ENCODE data around the gene RHOT2. TPM values are rescaled to one million over a fixed set of nuclear protein-coding genes. Genes with fewer than 3 reads are reported as not detected.

Gene RHOT2
- total and polyA plus RNA-seq, 9 of the 15 experiments (the other 6 are each of a cell fraction or from before 2014, with no cell fraction given) = 5.0 to 373 (median 112) TPM

DNA sequence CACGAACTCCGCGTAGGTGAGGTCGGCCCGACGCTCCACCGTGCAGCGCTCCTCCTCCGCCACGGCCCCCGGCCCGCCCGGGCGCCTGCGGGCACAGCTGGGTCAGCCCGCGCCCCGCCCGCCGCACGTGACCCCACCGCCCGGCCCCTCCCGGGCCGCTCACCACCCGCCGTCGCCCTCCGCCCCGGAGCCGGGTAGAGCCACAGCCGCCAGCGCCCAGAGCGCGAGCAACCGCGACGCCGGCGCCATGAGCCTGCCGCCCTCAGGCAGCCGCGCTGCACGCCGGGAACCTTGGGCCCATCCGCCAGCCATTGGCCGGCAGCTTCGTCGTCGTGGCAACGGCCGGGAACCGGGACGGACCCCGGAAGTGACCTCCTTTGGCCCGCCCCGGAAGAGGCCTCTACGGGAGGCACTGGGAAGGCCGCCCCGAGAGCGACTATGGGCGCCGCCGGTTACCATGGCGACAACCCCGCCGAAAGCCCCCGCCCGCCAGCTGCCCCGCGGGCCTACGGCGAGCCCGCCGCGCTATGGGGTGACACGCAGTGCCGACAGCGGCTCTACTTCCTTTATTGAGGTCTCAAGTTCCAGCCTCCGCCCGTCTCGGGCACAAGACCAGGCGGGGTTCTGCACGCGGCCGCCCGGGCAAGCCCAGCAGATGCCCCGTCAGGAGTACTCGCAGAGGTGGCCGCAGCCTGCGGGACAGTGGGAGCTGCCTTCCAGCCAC is 16.3 kb downstream of the RHOT2 start, which contains the start of gene JMJD8 (continued):
- TF ChIP-seq NFIX (CRISPR knock-in tag; IDR thresholded peaks at IDR 0.05; ENCODE audit: low read depth) (no peak), PTBP1 (IDR thresholded peaks at IDR 0.05; ENCODE audit: low read depth, low read length) (no peak), CCAR2 (IDR thresholded peaks at IDR 0.05; ENCODE audit: low read depth, low read length) (no peak), MXI1 (IDR thresholded peaks at IDR 0.05; ENCODE audit: low read depth, low read length) (peak; percentile 94), EHMT2 (IDR thresholded peaks at IDR 0.05) (no peak), TCFL5 (CRISPR knock-in tag; conservative IDR thresholded peaks at IDR 0.05) (no peak), HCFC1 (IDR thresholded peaks at IDR 0.05; ENCODE audit: low read depth, low read length) (peak; percentile 71), SETDB1 (IDR thresholded peaks at IDR 0.05; ENCODE audit: low read length) (no peak), MIER1 (IDR thresholded peaks at IDR 0.05; ENCODE audit: low read depth) (no peak), PYGO2 (tag; IDR thresholded peaks at IDR 0.05) (no peak), MYBL2 (IDR thresholded peaks at IDR 0.05; ENCODE audit: low read depth) (no peak), MYBL2 (CRISPR knock-in tag; IDR thresholded peaks at IDR 0.05; ENCODE audit: borderline replicate concordance) (no peak), DIDO1 (tag; IDR thresholded peaks at IDR 0.05; ENCODE audit: low read depth) (no peak), RHOXF2B (CRISPR knock-in tag; conservative IDR thresholded peaks at IDR 0.05) (no peak), TAF7 (tag; IDR thresholded peaks at IDR 0.05) (no peak), ZNF224 (CRISPR knock-in tag; IDR thresholded peaks at IDR 0.05) (no peak), ZNF197 (CRISPR knock-in tag; IDR thresholded peaks at IDR 0.05; ENCODE audit: low read depth) (no peak)
- TF ChIP-seq, protein P1, sequence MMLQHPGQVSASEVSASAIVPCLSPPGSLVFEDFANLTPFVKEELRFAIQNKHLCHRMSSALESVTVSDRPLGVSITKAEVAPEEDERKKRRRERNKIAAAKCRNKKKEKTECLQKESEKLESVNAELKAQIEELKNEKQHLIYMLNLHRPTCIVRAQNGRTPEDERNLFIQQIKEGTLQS (IDR thresholded peaks at IDR 0.05) = no peak
- TF ChIP-seq, protein P1 (CRISPR knock-in tag; conservative IDR thresholded peaks at IDR 0.05) = no peak
- TF ChIP-seq, protein P2, sequence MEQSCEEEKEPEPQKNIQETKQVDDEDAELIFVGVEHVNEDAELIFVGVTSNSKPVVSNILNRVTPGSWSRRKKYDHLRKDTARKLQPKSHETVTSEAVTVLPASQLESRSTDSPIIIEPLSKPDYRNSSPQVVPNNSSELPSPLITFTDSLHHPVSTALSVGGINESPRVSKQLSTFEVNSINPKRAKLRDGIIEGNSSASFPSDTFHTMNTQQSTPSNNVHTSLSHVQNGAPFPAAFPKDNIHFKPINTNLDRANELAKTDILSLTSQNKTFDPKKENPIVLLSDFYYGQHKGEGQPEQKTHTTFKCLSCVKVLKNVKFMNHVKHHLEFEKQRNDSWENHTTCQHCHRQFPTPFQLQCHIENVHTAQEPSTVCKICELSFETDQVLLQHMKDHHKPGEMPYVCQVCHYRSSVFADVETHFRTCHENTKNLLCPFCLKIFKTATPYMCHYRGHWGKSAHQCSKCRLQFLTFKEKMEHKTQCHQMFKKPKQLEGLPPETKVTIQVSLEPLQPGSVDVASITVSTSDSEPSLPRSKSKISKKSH (CRISPR knock-in tag; IDR thresholded peaks at IDR 0.05) = no peak
- TF ChIP-seq, protein P3, sequence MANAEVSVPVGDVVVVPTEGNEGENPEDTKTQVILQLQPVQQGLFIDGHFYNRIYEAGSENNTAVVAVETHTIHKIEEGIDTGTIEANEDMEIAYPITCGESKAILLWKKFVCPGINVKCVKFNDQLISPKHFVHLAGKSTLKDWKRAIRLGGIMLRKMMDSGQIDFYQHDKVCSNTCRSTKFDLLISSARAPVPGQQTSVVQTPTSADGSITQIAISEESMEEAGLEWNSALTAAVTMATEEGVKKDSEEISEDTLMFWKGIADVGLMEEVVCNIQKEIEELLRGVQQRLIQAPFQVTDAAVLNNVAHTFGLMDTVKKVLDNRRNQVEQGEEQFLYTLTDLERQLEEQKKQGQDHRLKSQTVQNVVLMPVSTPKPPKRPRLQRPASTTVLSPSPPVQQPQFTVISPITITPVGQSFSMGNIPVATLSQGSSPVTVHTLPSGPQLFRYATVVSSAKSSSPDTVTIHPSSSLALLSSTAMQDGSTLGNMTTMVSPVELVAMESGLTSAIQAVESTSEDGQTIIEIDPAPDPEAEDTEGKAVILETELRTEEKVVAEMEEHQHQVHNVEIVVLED (CRISPR knock-in tag; IDR thresholded peaks at IDR 0.05) = 0 out of 2 replicates have a peak, but pooled peaks have one; percentile 43
- TF ChIP-seq, protein P4, sequence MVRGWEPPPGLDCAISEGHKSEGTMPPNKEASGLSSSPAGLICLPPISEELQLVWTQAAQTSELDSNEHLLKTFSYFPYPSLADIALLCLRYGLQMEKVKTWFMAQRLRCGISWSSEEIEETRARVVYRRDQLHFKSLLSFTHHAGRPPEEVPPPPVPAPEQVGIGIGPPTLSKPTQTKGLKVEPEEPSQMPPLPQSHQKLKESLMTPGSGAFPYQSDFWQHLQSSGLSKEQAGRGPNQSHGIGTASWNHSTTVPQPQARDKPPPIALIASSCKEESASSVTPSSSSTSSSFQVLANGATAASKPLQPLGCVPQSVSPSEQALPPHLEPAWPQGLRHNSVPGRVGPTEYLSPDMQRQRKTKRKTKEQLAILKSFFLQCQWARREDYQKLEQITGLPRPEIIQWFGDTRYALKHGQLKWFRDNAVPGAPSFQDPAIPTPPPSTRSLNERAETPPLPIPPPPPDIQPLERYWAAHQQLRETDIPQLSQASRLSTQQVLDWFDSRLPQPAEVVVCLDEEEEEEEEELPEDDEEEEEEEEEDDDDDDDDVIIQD (CRISPR knock-in tag; IDR thresholded peaks at IDR 0.05) = no peak
- TF ChIP-seq, protein P5, sequence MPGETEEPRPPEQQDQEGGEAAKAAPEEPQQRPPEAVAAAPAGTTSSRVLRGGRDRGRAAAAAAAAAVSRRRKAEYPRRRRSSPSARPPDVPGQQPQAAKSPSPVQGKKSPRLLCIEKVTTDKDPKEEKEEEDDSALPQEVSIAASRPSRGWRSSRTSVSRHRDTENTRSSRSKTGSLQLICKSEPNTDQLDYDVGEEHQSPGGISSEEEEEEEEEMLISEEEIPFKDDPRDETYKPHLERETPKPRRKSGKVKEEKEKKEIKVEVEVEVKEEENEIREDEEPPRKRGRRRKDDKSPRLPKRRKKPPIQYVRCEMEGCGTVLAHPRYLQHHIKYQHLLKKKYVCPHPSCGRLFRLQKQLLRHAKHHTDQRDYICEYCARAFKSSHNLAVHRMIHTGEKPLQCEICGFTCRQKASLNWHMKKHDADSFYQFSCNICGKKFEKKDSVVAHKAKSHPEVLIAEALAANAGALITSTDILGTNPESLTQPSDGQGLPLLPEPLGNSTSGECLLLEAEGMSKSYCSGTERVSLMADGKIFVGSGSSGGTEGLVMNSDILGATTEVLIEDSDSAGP (CRISPR knock-in tag; IDR thresholded peaks at IDR 0.05) = no peak

Measured in K562 (cell line).